Fibroblast of skin of left biceps (primary cell): ENCODE results near the gene PPP2R3B.
"Not testable (repeated sequence)": the region's sequence is repeated elsewhere in the genome, so short reads cannot be mapped to it uniquely, and the experiment has no call there.

Experiments used
- DNase-seq, 2 experiments: peaks; one replicate each; pipeline ENCODE4 v3.0.0-alpha.2; 2013; ENCODE audit warnings: low read depth in 2 of 2

The PPP2R3B gene

DNA sequence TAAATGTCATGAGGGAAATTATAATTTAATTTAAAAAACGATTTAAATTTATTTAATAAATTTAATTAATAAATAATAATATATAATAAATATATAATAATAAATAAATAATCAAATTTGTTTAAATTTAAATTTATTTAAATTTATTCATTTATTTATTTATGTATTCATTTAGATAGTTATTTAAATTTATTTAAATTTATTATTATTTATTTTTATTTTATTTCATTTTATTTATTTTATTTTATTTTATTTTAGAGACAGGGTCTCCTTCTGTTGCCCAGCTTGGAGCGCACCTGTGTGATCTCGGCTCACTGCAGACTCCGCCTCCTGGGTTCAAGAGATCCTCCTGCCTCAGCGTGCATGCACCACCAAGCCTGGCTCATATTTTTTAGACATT is 18.4 kb upstream of the PPP2R3B start:
- DNase-seq, result no peak

DNA sequence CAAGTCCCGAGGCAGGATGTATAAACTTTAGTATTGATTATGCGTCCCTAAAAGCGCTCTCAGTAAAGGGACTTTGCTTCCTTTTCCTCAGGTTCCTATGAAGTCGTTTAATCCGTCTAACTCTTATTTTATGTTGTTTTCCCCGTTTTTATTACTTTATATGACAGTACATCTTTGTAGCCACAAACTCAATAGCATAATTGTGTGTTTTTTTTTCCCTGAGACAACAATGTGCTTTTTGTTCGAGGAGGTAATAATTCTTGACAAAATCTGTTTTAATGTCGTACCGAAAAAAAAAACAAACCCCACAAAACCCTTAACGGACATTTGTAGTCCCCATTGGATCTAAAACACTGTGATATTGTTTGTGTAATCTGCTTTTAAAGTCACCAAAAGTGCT is 17.9 kb upstream of the PPP2R3B start:
- no peak for DNase-seq

DNA sequence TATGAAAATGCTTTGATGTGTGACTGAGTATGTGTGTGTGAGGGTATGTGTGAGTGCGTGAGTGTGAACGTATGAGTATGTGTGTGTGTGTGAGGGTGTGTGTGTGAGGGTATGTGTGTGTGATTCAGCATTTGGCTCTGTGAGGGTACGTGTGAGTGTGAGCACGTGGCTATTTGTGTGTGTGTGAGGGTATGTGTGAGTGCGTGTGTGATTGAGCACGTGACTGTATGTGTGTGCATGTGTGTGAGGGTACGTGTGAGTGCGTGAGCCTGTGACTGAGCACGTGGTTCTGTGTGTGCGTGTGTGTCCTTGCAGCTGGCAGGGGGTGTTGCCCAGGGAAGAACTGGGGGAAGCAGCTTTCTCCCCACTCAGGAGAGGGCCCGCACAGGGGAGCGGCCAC is 16.1 kb upstream of the PPP2R3B start:
- no peak for DNase-seq

DNA sequence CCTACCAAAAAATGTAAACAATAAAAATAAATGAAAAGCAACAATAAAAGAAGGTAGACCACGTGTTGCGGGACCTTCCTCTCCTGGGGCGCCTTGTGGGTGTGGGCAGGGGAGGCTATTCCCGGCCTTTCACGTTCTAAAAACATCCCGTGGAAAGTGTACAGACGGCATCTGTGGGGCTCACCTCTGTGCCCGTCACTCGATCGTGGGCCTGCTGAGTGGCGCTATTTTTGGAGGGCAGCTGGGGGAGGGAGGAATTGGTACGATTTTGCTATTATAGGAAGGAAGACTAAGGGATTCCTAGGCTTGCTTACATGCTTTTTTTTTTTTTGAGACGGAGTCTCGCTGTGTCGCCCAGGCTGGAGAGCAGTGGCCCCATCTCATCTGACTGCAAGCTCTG is 13.6 kb upstream of the PPP2R3B start:
- no peak for DNase-seq

DNA sequence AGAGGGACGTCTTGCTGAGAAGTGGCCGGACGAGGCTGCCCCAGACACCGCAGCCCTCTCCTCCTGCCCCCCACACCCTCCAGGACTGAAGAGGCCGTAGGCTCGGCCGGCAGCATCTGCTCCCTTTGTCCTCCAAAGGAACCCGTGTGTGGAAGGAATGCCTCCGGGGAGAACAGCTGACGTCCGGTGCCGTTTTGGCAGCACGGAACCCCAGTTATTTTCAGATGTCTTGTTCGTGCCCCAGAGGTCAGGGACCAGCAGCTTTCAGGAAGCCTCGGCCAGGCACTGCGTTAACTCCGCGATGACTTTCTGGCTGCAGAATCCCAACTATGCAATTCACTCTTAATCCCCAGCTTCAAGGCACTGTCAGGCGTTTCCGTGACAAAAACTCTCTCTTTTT is 10.9 kb upstream of the PPP2R3B start:
- DNase-seq, result no peak

DNA sequence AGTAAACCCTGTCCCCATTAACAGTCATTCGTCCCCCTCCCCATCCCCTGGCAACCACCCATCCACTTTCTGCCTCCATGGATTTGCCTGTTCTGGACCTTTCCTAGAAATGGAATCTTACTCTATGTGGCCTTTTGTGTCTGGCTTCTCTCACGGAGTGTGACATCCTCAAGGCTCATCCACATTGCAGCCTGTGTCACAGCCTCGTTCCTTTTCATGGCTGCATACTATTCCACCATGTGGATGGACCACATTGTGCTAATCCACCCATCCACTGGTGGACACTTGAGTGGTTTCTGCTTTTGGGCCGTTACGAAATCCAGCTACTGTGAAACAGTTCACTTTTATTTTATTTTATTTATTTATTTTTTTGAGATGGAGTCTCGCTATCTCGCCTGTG is 8.1 kb upstream of the PPP2R3B start:
- no peak for DNase-seq

DNA sequence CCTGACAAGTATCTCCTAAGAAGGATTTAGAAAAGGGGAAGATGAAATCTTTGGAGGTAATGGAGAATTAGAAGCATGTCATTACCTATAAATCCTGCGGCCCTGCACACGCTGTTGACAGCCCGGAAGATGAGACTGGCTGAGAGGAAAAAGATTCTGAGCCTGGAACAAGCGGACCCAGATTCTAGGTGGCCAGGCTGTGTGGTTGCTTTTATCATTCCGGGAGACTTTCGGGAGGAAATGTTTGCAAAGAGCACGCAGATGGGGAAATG is 5.8 kb upstream of the PPP2R3B start:
- DNase-seq, result no peak

DNA sequence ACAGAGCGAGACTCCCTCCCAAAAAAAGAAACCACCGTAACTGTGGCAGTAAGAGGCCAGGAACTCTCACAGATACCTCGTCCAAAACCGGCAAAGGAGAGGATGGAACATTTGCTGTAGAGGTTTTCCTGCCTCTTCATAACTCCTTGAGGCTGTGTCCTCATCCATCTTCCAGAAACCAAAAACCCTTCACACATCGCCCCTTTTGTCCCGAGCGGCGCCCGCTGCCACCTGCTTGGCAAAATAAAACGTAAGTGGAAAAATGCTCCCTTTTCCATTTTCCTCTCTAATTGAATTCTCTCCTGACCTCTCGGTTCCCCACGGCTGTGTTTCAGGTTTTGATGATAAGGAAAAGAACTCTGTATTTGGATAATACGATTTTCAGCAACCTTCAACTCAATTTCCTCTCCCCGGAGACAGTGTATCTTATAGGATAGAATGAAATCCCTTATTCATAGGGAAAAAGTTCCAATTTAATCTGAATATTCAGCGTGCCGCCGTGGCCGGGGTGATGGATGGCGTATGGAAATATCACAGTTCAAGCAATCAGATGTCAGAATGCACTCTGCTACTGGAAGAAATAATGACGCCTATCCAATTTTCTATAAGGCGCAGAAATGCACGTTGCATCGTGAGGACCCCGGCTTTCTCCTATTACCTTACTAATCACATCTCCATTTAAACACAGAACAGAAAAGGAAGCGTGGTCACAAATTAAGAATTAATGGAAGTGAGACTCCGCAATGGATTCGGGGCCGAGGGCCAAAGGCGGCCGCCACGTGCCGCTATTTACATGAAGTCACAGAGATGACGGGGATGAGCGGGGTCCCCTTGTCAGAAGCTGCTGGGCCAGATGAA is 5.2 kb upstream of the PPP2R3B start:
- DNase-seq, result no peak

DNA sequence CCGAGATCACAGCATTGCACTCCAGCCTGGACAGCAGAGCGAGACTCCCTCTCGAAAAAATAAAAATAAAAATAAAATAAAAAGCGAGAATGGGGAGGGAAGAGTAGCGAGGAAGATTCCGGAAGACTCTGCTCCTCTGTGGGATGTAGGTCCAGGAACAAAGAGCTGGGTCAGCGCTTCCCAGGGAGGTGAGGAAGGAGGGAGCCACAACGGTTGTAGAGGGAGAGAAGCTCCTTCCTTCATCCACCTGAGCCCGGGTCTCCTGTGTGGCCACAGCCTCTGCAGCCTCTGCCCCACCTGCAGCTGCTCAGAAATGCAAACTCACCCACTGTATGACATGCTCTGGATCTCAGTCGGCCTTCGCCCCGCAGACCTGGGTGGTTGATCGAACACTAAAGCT is 3.8 kb upstream of the PPP2R3B start:
- no peak for DNase-seq

DNA sequence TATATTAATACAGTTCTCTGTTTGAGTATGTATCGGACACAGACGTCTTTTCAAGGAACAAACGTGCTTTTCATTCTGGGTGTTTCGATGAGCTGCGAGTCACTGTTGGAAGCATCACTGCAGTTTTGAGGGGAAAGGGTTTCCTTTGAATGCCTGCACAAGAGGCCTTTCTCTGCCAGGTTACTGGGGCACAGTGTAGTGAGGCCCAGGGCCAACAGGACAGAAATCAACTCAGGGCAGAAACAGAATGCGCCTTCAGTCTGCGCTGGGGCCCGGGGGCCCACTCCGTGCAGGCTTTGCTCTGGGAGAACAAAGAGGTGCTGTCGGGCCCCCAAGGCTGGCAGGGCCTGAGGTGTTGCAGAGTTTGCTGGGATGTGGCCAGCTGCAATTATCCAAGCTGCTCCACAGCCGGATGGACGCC is 2.3 kb upstream of the PPP2R3B start:
- DNase-seq, result no peak

DNA sequence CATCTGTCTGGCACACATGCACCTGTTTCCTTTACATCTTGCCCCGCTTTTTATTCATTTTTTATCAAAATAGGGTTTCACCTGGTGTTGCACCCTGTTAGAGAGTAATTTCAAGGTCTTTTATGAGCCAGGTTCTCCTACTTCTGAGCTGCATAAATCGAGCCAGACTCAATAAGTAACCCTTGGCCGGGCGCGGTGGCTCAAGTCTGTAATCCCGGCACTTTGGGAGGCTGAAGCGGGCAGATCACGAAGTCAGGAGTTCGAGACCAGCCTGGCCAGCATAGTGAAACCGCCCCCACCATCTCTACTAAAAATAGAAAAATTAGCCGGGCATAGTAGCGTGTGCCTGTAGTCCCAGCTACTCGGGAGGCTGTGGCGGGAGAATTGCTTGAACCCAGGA is 1.0 kb upstream of the PPP2R3B start:
- no peak for DNase-seq

DNA sequence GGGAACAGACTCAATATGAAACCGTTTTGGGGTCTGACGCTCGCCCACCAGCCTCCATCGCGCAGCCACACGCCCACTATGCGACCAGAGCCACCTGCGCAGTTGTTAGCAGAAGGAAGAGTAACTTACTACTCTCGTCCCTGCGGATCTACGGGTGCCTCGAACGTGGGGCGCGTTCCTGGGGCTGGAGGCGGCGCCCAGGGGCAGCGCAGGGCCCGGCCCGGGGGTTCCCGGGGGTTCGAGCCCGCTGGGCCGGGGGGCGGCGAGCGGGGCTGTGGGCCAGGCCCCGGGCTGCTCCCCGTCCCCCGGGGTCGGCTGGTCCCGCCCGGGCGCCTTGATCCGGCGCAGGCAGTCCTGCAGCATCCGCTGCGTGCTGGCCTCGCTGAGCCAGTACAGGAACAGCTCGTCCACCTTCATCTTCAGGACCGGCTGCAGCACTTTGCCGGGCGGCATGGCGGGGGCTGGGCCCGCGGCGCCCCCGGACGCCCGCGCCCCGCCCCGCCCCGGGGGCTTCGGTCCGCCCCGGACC is 404 bp downstream of the PPP2R3B start:
- no peak for DNase-seq

DNA sequence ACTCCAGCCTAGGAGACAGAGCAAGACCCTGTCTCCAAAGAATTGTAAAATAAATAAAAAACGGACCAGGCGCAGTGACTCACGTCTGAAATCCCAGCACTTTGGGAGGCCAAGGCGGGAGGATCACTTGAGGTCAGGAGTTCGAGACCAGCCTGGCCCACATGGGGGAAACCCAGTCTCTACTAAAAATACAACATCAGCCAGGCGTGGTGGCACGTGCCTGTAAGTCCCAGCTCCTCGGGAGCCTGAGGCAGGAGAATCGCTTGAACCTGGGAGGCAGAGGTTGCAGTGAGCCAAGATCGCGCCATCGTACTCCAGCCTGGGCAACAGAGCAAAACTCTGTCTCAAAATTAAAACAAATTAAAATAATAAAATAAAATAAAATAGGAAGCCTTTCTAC is 971 bp downstream of the PPP2R3B start:
- not testable (repeated sequence) for DNase-seq

DNA sequence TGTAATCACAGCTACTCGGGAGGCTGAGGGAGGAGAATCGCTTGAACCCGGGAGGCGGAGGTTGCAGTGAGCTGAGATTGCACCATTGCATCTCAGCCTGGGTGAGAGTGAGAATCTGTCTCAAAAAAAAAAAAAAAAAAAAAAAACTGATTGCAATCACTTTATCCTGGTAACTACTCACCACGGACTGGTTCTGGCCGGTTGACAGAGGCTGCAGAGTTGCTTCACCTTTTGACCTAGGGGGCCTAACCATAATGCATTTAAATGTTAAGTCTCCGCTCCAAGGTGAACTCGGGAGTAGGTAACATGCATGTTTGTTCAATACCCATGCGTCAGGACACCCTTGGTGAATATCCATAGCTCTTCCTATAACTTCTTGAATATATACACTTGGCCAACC is 1.8 kb downstream of the PPP2R3B start:
- no peak for DNase-seq

DNA sequence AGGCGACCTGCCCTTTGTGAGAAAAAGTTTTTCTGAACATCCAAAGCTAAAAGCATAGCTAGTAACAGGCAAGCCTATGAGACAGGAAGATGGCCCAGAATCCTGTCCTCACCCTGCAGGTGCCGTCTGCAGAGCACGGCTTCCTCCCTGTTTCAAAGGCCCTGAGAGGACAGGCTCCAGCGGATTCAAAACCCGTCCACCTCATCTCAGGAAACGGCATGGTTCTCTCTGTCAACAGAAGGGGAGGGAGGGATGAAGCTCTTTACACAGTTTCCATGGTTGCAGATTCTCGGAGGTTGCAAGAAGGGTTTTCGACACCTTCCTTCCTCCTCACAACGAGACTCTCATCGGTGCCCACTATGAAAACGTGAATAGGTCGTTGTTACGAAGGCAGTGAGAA is 8.3 kb downstream of the PPP2R3B start:
- no peak for DNase-seq

DNA sequence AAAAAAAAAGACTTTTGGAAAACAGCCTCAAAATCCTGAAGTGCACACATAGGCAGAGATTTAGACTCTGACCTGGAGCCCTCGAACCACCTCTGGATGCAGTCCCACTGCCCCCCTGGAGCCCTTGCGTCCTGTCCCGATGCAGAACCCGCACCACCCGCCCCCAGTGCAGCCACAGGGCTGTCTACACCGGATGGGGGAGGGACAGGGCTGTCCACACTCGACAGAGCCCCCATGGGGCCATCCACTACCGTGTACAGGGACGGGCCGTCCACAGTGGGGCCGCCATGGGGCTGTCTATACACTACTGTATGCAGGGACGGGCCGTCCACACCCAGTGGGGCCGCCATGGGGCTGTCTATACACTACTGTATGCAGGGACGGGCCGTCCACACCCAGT is 10.5 kb downstream of the PPP2R3B start:
- DNase-seq, result not testable (repeated sequence)

DNA sequence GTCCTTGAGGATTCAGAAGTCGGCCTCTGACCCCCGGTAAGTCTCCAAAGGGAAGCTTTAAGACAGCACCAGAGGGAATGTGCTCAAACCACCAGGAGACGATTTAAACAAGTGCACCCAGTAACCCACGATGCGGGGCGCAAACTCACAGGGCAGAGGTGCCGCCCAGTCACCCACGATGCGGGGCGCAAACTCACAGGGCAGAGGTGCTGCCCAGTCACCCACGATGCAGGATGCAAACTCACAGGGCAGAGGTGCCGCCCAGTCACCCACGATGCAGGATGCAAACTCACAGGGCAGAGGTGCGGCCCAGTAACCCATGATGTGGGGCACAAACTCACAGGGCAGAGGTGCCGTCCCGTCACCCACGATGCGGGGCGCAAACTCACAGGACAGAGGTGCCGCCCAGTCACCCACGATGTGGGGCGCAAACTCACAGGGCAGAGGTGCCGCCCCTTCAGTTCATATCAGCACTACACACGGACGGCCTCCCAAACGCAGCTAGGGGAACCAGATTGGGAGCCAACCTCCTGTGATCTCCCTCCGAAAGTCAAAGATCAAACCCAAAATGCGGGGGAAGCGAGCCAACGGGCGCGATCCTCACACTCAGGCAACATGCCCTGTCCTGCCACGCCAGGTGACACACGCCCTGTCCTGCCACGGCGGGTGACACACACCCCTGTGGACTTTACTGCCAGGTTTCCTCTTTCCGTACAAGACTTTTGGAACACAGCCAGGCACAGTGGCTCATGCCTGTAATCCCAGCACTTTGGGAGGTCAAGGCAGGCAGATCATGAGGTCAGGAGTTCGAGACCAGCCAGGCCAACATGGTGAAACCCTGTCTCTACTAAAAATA is 11.3 kb downstream of the PPP2R3B start:
- no peak for DNase-seq

DNA sequence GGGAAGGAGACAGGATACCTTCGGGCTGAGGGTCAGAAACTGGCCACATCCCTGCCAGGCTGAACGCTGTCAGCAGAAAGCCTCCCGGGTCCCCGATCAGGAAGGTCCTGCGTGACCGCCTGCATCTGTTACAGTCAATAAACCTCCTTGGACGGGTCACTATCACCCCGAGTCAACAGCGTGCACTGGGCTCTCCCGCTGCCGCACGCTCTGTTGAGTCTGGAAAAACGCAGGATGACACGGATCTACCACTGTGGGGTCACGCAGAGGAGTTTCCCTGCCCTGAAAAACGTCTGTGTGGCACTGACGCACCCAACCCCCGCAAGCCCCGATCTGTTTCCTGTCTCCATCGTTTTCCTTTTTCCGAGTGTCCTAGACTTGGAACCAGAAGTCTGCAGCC is 12.1 kb downstream of the PPP2R3B start:
- DNase-seq, result no peak

DNA sequence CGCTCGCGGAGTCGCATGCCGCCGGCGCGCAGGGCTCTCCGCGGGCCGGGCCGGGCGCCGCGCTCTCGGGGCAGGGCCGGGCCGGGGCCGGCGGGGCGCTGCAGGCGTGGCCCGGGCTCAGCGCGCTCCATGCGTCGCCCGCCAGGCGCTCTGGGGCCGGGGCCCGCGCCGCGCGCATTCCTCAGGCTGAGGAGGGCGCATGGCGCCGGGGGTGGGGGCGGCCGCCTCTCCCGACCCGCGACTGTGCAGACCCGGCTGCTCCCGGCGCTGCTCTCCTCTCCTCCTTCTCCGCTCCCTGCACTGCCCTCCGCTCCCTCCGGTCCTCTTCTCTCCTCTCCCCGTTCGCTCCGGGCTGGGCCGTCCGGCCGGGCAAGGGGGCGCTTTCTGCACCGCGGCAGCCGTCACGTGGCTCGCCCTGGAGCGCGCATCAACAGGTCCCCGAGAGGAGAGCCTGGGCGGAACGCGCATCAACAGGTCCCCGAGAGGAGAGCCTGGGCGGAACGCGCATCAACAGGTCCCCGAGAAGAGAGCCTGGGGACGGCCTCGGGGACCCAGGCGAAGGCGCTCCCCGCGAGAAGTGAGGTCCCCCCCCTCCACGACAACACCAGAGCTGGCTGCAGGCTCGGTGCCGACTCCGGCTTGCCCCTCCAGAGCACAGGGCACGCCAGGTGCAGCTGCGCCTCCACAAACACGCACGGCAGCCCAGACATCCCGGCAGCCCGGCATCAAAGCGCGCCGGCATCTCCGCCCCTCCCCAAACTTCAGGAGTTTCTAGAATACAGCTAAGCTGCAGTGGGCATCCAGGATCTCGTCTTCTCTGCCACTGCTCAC is 12.9 kb downstream of the PPP2R3B start:
- no peak for DNase-seq

DNA sequence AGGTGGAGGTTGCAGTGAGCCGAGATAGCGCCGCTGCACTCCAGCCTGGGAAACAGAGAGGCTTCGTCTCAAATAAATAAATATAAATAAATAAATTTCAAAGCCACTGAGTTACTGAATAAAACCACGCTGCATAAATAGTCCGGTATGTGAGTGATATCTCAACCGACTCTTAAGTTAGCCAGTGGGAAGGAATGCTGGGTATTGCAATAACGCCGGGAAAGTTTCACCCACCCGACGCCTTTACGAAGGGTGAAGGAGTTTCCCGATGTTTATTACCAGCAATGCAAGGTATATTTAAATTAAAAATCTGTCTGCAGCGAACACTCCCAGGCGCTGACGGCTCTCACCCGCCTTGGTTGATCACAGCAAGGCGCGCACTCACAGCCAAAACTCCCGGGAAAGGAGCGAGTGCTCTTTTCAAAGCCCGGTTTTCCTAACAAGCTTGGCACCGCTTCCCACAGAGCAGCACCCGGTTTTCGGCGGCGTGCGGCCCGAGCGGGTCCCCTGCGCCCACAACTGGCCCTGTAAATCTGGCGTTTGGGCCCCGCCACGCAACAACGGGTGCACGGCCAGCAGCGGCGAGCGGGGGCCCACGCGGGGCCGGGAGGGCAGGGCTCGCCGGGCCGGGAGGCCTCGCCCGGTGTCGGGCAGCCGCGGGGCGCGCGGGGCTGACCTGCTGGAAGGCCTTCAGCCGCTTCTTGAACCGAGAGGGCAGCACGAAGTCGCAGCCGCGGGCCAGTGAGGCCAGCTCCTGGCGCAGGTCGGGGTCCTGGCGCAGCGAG is 13.7 kb downstream of the PPP2R3B start:
- no peak for DNase-seq

DNA sequence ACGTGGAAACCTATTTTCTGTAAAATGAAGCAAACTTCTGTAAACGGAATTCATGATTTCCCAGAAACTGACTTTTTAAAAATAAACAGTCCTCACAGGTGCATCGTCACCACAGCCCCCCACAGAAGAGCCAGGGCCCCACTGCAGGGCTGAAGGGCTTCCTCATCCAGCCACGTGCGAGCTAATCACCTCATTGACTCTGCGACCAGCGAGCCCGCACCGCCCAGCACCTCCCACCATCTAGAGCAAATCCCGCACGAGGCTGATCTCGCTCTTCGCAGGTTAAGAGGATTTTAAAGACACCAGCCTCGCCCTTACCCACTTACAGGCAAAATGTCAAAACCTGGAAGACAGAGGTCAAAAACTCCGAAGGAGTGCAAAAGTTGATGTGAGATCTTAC is 14.8 kb downstream of the PPP2R3B start:
- no peak for DNase-seq
